ENCODE measurements around the gene SRCAP. TPM values are rescaled to one million over a fixed set of nuclear protein-coding genes. Genes with fewer than 3 reads are reported as not detected.

Gene SRCAP
- total RNA-seq, 2 experiments from 2014 or later: 48.4 to 54.0 TPM

GRCh38 chr16:30740364-30741251 is 41.6 kb downstream of the SRCAP start:
- H3K27ac Mint-ChIP-seq: peak overlapping the region; percentile 60
- H3K4me3 Mint-ChIP-seq: no peak overlapping the region
- no peaks in the 10 kb centered on the region for H3K27me3 Mint-ChIP-seq
- H3K36me3 Mint-ChIP-seq: peaks cover 54% of the 10 kb centered on the region
- ChIA-PET POLR2A (no interaction called here), CTCF (no interaction called here)
- no peaks in the 10 kb centered on the region for H3K9me3 Mint-ChIP-seq
- peak; percentile 43 for DNase-seq
- H3K4me1 Mint-ChIP-seq (ENCODE audit: low read depth): peaks cover 19% of the 10 kb centered on the region
- intact Hi-C loops (cut with micrococcal nuclease): no loop called here

- peaks cover 46% of the 10 kb centered on the region for H3K36me3 Mint-ChIP-seq
- CTCF ChIA-PET: no interaction called here
- POLR2A ChIA-PET: no interaction called here
- H3K4me1 Mint-ChIP-seq (ENCODE audit: low read depth): peaks cover 19% of the 10 kb centered on the region
- H3K4me3 Mint-ChIP-seq: no peak overlapping the region
- H3K27me3 Mint-ChIP-seq: no peaks in the 10 kb centered on the region
- no peak for DNase-seq
- peak overlapping the region; percentile 42 for H3K27ac Mint-ChIP-seq
- no peaks in the 10 kb centered on the region for H3K9me3 Mint-ChIP-seq
- intact Hi-C loops (cut with micrococcal nuclease): no loop called here
These were observed 42.5 kb downstream of the SRCAP start for GRCh38 chr16:30741461-30741914.

DNA sequence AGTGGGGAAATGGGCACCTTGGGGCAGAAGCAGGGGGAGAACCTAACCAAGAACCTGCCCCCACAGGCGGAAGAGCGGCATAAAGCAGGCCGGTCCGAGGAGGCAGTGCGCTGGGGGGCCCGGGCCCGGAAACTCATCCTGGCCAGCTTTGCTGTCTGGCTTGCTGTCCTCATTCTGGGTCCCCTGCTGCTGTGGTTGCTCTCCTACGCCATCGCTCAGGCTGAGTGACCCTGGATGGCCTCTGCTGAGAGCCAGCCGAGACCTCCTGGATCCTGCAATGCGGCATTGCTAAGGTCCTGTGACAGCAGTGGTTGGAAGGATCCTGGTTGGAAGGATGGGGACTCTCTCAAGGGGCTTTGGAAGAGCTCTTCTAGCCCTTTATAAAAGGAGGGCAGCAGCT is 44.7 kb downstream of the SRCAP start:
- H3K27ac Mint-ChIP-seq: peak overlapping the region; percentile 25
- peaks cover 29% of the 10 kb centered on the region for H3K4me1 Mint-ChIP-seq (ENCODE audit: low read depth)
- no peaks in the 10 kb centered on the region for H3K27me3 Mint-ChIP-seq
- ChIA-PET POLR2A (interaction anchor here (0.5 to 0.9 kb wide), 2 partner anchors 8 to 195 kb away, joined by 4 to 6 read pairs; no protein-coding TSS in a partner anchor), CTCF (no interaction called here)
- peaks cover 26% of the 10 kb centered on the region for H3K36me3 Mint-ChIP-seq
- no peaks in the 10 kb centered on the region for H3K9me3 Mint-ChIP-seq
- intact Hi-C loops (cut with micrococcal nuclease): no loop called here
- H3K4me3 Mint-ChIP-seq: no peak overlapping the region
- no peak for DNase-seq

DNA sequence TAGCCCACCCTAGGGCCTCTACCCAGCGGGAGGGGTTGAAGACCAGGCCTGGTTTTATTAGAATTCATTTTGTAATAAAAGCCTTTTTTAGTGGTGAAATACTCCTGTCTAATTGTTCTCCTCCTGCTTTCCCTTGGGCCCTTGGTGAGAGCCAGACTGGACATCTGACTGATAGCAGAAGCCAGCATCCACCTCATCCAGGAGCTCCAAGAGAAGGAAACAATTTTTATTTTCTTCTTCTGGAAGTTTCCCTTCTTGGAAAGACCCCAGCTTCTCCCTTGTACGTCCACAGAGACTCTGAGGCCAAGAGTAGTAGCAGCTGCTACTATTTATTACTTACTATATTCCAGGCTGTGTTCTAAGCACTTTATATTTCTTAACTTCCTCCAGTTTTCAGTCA is 45.2 kb downstream of the SRCAP start:
- CTCF ChIA-PET: no interaction called here
- H3K9me3 Mint-ChIP-seq: no peaks in the 10 kb centered on the region
- H3K36me3 Mint-ChIP-seq: peaks cover 24% of the 10 kb centered on the region
- H3K4me1 Mint-ChIP-seq (ENCODE audit: low read depth): peaks cover 30% of the 10 kb centered on the region
- no peaks in the 10 kb centered on the region for H3K27me3 Mint-ChIP-seq
- no peak overlapping the region for H3K4me3 Mint-ChIP-seq
- H3K27ac Mint-ChIP-seq: no peak overlapping the region
- intact Hi-C loops (cut with micrococcal nuclease): no loop called here
- POLR2A ChIA-PET: interaction anchor here (0.5 to 0.9 kb wide), 2 partner anchors 8 to 195 kb away, joined by 4 to 6 read pairs; no protein-coding TSS in a partner anchor
- DNase-seq: no peak

DNA sequence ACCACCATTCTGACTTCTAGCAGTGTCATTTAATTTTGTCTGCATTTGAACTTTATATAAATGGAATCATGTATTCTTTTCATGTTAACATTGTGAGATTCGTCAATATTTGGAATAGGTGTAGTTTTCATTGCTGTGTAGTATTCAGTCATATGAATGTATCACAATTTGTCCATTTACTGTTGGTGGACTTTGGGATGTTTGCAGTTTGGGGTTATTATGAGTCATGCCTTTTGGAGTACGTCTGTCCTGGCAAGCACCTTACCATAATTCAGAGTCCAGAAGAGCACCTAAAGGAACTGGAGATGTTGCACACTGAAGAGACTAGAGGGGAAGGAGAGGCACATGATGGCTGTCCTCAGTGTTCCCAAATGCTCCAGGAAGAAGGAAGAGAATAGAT is 46.1 kb downstream of the SRCAP start:
- no peaks in the 10 kb centered on the region for H3K27me3 Mint-ChIP-seq
- H3K27ac Mint-ChIP-seq: no peak overlapping the region
- DNase-seq: no peak
- no peak overlapping the region for H3K4me3 Mint-ChIP-seq
- no peaks in the 10 kb centered on the region for H3K9me3 Mint-ChIP-seq
- ChIA-PET CTCF (no interaction called here), POLR2A (no interaction called here)
- H3K4me1 Mint-ChIP-seq (ENCODE audit: low read depth): peaks cover 35% of the 10 kb centered on the region
- peaks cover 22% of the 10 kb centered on the region for H3K36me3 Mint-ChIP-seq
- intact Hi-C loops (cut with micrococcal nuclease): loop anchor here (5.0 kb wide), 2 partner anchors 88 to 287 kb away; partner anchors contain the start of genes FBRS and STX4

- Mint-ChIP-seq H3K4me3 (no peak overlapping the region), H3K9me3 (no peaks in the 10 kb centered on the region), H3K27me3 (no peaks in the 10 kb centered on the region), H3K27ac (no peak overlapping the region), H3K36me3 (peaks cover 20% of the 10 kb centered on the region), H3K4me1 (ENCODE audit: low read depth) (peaks cover 24% of the 10 kb centered on the region)
- ChIA-PET POLR2A (no interaction called here), CTCF (interaction anchor here (0.6 to 1.6 kb wide), 4 partner anchors 68 to 342 kb away, joined by 3 to 13 read pairs (median 4); no protein-coding TSS in a partner anchor)
- DNase-seq: no peak
- intact Hi-C loops (cut with micrococcal nuclease): loop anchor here (5.0 kb wide), 2 partner anchors 89 to 286 kb away; partner anchors contain the start of genes FBRS and STX4
These were observed 47.7 kb downstream of the SRCAP start for GRCh38 chr16:30746638-30747175.

DNA sequence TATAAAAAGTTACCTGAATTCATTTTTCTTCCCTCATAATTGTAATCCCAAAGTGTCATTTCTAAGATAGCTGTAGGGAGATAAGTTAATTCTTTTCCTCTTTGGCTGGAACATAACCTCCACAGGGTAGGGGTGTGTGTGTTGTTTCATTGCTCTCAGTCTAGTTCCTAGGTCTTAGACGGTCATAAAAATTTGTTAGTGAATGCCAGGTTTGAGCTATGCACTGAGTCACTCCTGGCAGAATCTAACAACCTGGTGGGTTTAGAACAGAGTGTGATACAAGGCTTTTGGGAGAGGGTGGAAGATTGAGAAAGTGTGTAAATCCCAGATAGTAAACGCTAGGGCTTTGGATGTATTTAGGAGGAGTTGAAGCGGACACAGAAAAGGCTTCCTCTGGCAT is 48.4 kb downstream of the SRCAP start:
- Mint-ChIP-seq H3K36me3 (peaks cover 16% of the 10 kb centered on the region), H3K27me3 (no peaks in the 10 kb centered on the region), H3K4me3 (peak overlapping the region; percentile 91), H3K9me3 (no peaks in the 10 kb centered on the region), H3K4me1 (ENCODE audit: low read depth) (peaks cover 23% of the 10 kb centered on the region), H3K27ac (peak overlapping the region; percentile 77)
- POLR2A ChIA-PET: interaction anchor here (0.9 to 2.7 kb wide), 6 partner anchors 9 to 67 kb away, joined by 3 to 7 read pairs (median 4); no protein-coding TSS in a partner anchor
- no peak for DNase-seq
- CTCF ChIA-PET: interaction anchor here (0.6 to 1.6 kb wide), 7 partner anchors 12 to 343 kb away, joined by 3 to 13 read pairs (median 4); no protein-coding TSS in a partner anchor
- intact Hi-C loops (cut with micrococcal nuclease): loop anchor here (5.0 kb wide), 2 partner anchors 90 to 285 kb away; partner anchors contain the start of genes FBRS and STX4

DNA sequence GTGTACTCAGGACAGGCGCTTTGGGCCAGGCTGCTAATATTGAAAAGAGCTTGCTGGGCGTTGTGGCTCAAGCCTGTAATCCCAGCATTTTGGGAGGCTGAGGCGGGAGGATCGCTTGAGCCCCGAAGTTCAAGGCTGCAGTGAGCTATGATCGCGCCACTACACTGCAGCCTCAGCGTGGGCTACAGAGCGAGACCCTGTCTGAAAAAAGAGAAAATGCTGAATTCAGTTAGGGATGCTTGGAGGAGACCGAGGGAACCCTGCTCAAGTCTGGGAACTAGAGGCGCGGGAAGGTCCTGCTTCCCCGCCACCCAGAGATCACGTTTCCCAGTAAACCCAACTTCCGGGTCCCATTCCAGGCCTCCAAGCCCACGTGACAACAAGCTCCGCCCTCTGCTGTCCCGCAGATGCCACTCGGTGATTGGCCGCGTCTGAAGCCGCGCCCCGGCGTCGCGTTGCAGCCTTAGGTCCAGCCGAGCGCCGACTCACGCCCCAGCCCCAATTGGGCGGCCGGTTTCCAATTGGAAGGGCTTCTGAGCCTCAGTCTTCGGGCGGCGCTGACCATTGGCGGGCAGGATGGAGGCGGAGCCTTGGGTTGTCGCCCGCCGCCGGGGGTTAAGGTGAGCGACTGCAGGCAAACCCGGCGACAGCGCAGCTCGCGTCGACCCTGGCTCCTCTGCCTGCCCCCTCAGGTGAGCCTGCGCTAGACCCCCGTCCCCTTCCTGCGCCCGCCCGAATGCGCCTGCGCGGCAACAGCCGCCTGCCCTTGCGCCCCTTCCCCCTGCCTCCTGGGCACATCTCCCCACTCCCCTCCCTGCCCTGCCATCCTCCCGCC is 49.0 kb downstream of the SRCAP start, which contains the start of gene PHKG2:
Gene PHKG2, plus strand, starts transcription at position 627 of the 835 bp plus-strand sequence. CDS start 396 bp downstream, outside the sequence.
- Mint-ChIP-seq H3K4me1 (ENCODE audit: low read depth) (peaks cover 23% of the 10 kb centered on the region), H3K27ac (peak within 1 kb of the TSS; percentile 77), H3K4me3 (peak within 1 kb of the TSS; percentile 91), H3K9me3 (no peaks in the 10 kb centered on the region), H3K36me3 (peaks cover 16% of the 10 kb centered on the region), H3K27me3 (no peaks in the 10 kb centered on the region)
- ChIA-PET CTCF (interaction anchor here (0.9 to 1.6 kb wide), 6 partner anchors 13 to 194 kb away, joined by 3 to 13 read pairs (median 4); no protein-coding TSS in a partner anchor), POLR2A (interaction anchor here (0.9 to 2.7 kb wide), 8 partner anchors 9 to 67 kb away, joined by 3 to 7 read pairs (median 4); no protein-coding TSS in a partner anchor)
- DNase-seq: peak; percentile 99
- intact Hi-C loops (cut with micrococcal nuclease): loop anchor here (1.0 to 5.0 kb wide), 6 partner anchors 14 to 284 kb away; partner anchors contain the start of genes CFAP119, FBRS, FBXL19 and RNF40

- Mint-ChIP-seq H3K36me3 (peaks cover 11% of the 10 kb centered on the region), H3K27ac (peak overlapping the region; percentile 60), H3K27me3 (no peaks in the 10 kb centered on the region), H3K9me3 (no peaks in the 10 kb centered on the region), H3K4me3 (peak overlapping the region; percentile 91), H3K4me1 (ENCODE audit: low read depth) (peaks cover 20% of the 10 kb centered on the region)
- intact Hi-C loops (cut with micrococcal nuclease): loop anchor here (1.0 to 5.0 kb wide), 6 partner anchors 13 to 283 kb away; partner anchors contain the start of genes CFAP119, FBRS, FBXL19 and RNF40
- DNase-seq: peak; percentile 46
- CTCF ChIA-PET: interaction anchor here (1.4 to 1.6 kb wide), 3 partner anchors 66 to 154 kb away, joined by 4 to 13 read pairs (median 6); no protein-coding TSS in a partner anchor
- POLR2A ChIA-PET: interaction anchor here (0.9 to 2.7 kb wide), 8 partner anchors 9 to 66 kb away, joined by 3 to 7 read pairs (median 4); no protein-coding TSS in a partner anchor
These were observed 49.9 kb downstream of the SRCAP start for GRCh38 chr16:30748634-30749445.

GRCh38 chr16:30750201-30750600 is 51.2 kb downstream of the SRCAP start:
- POLR2A ChIA-PET: interaction anchor here (1.3 kb wide), 1 partner anchor 10 kb away, joined by 3 read pairs; no protein-coding TSS in a partner anchor
- intact Hi-C loops (cut with micrococcal nuclease): no loop called here
- H3K27me3 Mint-ChIP-seq: no peaks in the 10 kb centered on the region
- no peaks in the 10 kb centered on the region for H3K9me3 Mint-ChIP-seq
- CTCF ChIA-PET: interaction anchor here (1.0 kb wide), 1 partner anchor 95 kb away, joined by 3 read pairs; no protein-coding TSS in a partner anchor
- peak overlapping the region; percentile 91 for H3K4me3 Mint-ChIP-seq
- peaks cover 11% of the 10 kb centered on the region for H3K36me3 Mint-ChIP-seq
- DNase-seq: no peak
- H3K4me1 Mint-ChIP-seq (ENCODE audit: low read depth): peaks cover 20% of the 10 kb centered on the region
- no peak overlapping the region for H3K27ac Mint-ChIP-seq
